Lower leg skin (tissue), 4 donors: ENCODE data around the gene LETMD1. TPM values are rescaled to one million over a fixed set of nuclear protein-coding genes. Genes with fewer than 3 reads are reported as not detected.
A peak's percentile ranks its signal among the peaks of the same experiment; 100 is the strongest.

Source experiments
- DNase-seq, 2 donors: peaks; one replicate each; pipeline ENCODE4 v3.0.0-alpha.2; 2019; ENCODE audit warnings: low spot score in 2 of 2
- H3K4me3 ChIP-seq: fragments of 200-600 bp; sonication (generic); 2 replicates; pipeline ENCODE4 v1.5.1; 2017; ENCODE audit warnings: mild to moderate bottlenecking, low read depth; ENCODE audit not compliant: poor library complexity, severe bottlenecking
- CTCF ChIP-seq, 3 donors: fragments of 450-650 bp; IDR thresholded peaks; one replicate each; pipeline ENCODE4 v1.5.1; 2016; ENCODE audit warnings: antibody characterized with exemption in 3 of 3, mild to moderate bottlenecking in 3 of 3, moderate library complexity in 2 of 3
- POLR2A ChIP-seq, 2 donors: fragments of 450-650 bp; IDR thresholded peaks; one replicate each; pipeline ENCODE4 v1.6.1; 2016 to 2017; ENCODE audit warnings: antibody characterized with exemption in 2 of 2, mild to moderate bottlenecking in 1 of 2, moderate library complexity in 1 of 2
- WGBS, 2 donors: methylation state at CpG; one replicate each; pipeline ENCODE4 v1.1.5; 2018; 5-methylcytosine and 5-hydroxymethylcytosine counted together
- intact Hi-C: fragments of 100-400 bp; cut with DNase I; formaldehyde crosslinking; loops from one replicate; pipeline ENCODE4 v1.15.0; 2023; ENCODE audit warnings: low total_unique reads
- total RNA-seq, 4 donors: library from RNA; depleted of rRNA; stranded (reverse); fragments of >200 nt; gene quantifications; one replicate each; pipeline ENCODE4 v1.1.0, GENCODE V29; 2016

Gene LETMD1
- 10 to 100 TPM; 51.3 to 75.1 (median 56.6) TPM for total RNA-seq

DNA sequence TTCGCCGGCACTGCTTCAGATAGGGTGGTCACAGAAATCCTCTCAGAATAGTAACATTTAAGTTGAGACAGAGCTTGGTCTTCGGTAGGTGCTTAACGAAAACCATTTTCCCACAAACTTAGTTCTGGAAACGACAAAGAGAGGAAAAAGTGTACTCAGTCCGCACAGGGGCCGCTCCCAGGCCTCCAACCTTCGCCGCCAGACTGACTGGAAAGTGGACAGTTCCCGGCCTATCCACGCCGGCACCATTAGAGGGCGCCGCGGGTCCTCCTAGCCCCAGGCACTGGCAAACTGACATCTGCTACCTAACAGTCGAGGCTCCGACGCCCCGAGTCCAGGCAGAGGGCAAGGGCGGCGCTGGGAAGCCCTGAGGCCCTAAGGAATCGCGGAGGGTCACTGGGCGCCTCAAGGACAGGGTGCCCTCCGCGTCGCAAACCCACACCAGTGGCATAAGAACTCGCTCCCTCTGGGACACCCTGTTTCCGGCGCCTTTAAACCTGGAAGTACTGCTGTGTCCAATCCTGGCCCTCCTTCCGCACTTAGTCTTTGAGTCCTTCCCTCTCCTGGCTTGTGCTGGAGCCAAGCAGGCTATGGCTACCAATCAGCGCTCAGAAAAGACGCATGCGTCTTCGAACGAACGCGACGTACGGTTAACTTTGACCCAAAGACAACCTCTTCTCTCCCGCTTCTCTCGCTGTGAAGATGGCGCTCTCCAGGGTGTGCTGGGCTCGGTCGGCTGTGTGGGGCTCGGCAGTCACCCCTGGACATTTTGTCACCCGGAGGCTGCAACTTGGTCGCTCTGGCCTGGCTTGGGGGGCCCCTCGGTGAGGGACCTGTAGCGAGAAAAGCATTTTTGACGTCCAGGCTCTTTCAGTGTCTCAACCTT, at the start of gene LETMD1:
TSS of gene LETMD1 (plus strand) at position 673 of the 886 bp plus-strand sequence. CDS start at position 703, 30 bp downstream.
- no peak for TF ChIP-seq POLR2A (IDR thresholded peaks at IDR 0.05)
- TF ChIP-seq CTCF (IDR thresholded peaks at IDR 0.05) = peak in 1 of 3 donors; percentile 76
- 3 to 4% methylated on average over 42 to 44 of the region's 51 CpGs for WGBS, 2 donors
- intact Hi-C loops = no loop called here
- peak within 1 kb of the TSS; percentile 50 for H3K4me3 ChIP-seq
- peak; percentile 96 to 98 for DNase-seq

DNA sequence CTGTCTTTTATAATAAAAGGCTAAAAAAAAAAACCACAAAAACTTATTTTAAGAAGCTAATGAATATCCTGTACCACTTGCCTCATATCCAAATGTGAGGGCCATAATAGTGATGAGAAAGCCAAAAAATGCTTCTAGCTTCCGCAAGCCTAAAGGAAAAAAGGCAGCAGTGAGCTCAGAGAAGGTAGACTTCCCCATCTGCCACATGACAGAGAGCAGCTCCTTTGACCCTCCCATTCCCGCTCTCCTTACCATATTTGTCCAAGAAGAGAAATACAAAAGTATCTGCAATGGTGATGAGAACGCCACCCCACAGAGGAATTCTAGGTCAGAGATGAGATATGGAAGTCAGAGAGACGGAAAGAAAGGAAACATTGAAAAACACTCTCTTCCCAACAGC, 49.0 kb upstream of the LETMD1 start:
- intact Hi-C loops = no loop called here
- whole genome bisulfite sequencing, 2 donors = 75% methylated on average over 4 of the region's 4 CpGs
- H3K4me3 ChIP-seq = no peak overlapping the region
- TF ChIP-seq CTCF (IDR thresholded peaks at IDR 0.05) (no peak), POLR2A (IDR thresholded peaks at IDR 0.05) (no peak)
- no peak for DNase-seq

GRCh38 chr12:51000245-51000644, 47.9 kb upstream of the LETMD1 start:
- no peak overlapping the region for H3K4me3 ChIP-seq
- WGBS, 2 donors = 64 to 74% methylated on average over 7 of the region's 7 CpGs
- intact Hi-C loops = no loop called here
- no peak for TF ChIP-seq POLR2A (IDR thresholded peaks at IDR 0.05)
- TF ChIP-seq CTCF (IDR thresholded peaks at IDR 0.05) = no peak
- no peak for DNase-seq

GRCh38 chr12:51001799-51002198, 46.3 kb upstream of the LETMD1 start:
- no peak overlapping the region for H3K4me3 ChIP-seq
- intact Hi-C loops = no loop called here
- 96 to 97% methylated on average over 1 of the region's 1 CpG for WGBS, 2 donors
- TF ChIP-seq POLR2A (IDR thresholded peaks at IDR 0.05) (no peak), CTCF (IDR thresholded peaks at IDR 0.05) (no peak)
- no peak for DNase-seq

GRCh38 chr12:51004504-51004903, 43.6 kb upstream of the LETMD1 start:
- no peak for DNase-seq
- intact Hi-C loops = no loop called here
- WGBS, 2 donors = 80 to 83% methylated on average over 6 of the region's 6 CpGs
- H3K4me3 ChIP-seq = no peak overlapping the region
- TF ChIP-seq POLR2A (IDR thresholded peaks at IDR 0.05) = no peak
- TF ChIP-seq CTCF (IDR thresholded peaks at IDR 0.05) = no peak
